ENCODE measurements around the gene BRPF1.

BRPF1 gene

DNA sequence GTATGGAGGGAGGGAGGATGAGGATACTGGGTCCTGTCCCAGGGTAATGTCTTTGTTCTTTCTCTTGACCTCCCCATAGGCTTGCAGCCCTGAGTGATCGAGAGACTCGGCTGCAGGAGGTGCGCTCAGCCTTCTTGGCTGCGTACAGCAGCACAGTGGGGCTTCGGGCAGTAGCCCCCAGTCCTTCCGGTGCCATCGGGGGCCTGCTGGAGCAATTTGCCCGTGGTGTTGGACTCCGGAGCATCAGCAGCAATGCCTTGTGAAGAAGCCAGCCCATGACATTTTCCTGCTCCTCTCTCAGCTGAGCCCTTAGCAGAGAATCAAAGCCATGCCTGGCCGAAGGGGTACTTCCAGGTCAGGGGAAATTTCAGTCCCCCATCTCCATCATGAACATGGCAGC lies 29.8 kb upstream of the BRPF1 start:
- DNase-seq, result no peak

DNA sequence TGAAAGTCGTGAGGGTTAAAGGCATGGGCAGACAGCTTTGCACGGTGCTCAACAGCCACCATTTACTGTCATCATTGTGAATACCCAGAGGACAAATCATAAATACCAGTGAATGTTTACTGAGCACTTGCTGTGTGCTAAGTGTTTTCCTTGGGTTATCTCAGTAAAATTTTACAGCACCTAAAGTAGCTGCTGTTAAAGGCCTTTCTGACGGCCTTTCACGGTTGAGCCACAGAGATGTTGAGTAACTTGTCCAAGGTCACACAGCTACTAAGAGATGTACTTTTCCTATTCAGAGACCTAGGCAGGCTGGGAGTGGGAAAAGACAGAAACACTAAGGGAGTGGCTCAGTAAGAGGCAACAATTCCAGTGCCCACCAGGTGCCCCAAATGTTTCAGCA lies 28.3 kb upstream of the BRPF1 start:
- no peak for DNase-seq

DNA sequence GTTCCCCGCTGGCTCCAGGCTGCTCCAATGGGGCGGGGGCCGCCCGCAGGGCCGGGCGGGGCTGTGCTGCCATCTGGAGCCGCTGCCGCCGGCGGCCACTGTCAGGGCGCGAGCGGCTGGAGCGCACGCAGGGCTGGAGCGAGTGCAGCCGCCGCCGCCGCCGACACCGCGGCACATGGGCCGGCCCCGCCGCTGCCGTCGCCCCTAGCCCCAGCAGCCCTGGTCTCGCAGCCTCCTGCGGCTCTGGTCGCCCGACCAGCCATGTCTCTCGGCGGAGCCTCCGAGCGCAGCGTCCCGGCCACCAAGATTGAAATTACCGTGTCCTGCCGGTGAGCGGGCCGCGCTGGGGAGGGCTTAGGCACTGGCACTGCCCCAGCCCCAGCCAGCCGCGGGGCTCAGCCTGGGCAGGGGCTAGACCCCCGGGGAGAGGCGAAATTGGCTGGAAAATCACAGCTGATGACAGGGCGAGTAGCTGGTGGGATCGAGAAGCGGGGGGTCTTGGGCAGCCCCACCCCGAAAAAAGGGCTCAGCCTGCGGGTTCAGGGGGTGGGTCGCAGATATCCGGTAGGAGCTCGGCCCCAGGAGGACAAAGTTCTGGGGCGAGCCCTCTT lies 27.7 kb upstream of the BRPF1 start, which contains the start of gene CPNE9:
CPNE9 (plus strand) TSS at position 98 of the 611 bp plus-strand sequence; CDS start at position 262, 164 bp downstream.
- no peak for DNase-seq

DNA sequence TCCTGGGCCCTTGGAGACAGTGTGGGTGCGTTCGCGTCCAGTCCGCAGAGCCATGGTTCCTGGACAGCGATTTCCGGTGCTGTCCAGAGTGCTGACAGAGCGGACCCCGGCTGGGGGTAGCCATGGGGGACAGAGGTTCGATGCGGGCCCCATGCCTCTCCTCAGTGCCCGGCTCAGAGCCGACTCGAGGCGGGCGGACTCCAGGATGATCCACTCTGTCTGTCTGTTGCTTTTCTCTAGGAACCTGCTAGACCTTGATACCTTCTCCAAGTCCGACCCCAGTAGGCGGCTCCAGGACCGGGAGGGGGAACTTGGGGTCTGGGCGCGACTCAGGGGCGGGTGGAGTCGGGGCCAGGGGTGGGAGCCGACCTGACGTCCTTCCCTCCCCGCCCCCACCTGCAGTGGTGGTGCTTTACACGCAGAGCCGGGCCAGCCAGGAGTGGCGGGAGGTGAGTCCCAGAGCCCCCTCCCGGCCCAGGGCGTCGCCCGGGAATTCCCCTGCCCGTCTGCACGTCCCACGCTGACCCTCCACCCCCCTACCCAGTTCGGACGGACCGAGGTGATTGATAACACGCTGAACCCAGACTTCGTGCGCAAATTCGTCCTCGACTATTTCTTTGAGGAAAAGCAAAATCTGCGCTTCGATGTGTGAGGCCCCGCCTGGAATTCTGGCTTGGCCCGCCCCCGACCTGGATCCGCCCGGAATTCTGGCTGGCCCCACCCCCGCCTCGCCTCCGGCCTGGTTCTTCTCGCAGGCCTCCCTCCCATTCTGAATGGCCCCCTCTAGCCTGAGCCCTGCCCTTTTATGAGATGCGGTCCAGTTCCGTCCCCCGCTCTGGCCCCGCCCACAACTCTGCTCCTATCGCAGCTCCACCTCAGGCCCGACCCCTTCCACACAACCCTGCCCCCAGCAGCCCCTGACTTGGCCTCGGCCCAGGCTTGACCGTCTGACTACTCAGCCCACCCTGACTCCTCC lies 26.9 kb upstream of the BRPF1 start:
- DNase-seq, result no peak

DNA sequence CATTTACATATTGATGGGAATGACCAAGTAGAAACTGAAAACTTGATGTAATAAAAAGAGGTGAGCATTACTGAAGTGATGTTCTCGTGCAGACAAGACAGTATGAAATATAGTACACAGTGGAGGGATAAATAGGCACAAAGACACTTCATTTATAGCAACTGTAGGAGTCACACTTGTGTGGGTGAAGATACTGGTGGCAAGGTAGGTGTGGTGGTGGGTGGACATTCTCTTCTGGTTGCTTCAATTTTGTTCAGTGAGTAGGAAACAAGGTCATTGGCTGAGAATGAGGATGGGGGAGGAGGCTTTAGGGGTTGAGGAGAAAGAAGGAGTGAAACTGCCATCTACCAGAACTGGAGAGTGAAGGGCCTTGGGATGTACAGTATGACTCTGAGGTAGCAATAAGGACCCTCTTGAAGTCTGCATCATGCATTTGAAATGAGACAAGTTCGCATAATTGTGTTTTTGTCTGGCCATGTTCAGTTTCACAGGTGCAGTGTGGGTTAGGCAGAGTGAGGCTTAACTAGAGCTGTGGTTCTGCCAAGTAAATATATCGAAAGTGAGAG lies 21.3 kb upstream of the BRPF1 start:
- no peak for DNase-seq

DNA sequence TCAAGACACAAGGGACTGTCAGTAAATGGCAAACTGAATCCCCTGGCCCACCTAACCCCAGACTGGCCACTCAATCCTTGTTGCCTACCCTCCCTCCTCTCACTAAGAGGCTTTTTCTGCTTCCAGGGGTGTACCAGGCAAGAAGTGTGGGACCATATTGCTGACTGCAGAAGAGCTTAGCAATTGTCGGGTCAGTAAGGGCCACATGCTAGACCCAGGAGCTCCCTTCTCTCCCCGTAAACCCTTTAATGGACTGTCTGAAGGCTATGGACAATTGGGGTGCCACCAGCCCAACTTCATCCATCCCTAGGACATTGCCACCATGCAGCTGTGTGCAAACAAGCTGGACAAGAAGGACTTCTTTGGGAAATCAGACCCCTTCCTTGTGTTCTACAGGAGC lies 19.1 kb upstream of the BRPF1 start:
- no peak for DNase-seq

DNA sequence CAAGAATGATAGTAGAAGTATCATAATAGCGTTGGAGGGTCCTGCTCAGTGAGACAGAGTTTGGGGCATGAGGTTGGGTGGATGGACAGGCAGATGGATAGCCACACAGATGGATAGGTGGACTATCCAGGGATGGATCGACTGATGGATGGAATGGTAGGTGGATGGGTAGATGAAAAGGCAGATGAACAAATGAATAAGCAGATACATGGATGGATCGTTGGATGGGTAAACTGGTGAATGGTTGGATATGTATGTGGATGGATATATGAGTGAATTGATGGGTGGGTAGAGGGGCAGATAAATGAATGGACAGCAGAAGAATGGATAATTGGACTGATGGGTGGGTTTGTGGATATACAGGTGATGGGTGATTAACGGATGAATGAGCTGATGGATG lies 18.4 kb upstream of the BRPF1 start:
- DNase-seq, result no peak

DNA sequence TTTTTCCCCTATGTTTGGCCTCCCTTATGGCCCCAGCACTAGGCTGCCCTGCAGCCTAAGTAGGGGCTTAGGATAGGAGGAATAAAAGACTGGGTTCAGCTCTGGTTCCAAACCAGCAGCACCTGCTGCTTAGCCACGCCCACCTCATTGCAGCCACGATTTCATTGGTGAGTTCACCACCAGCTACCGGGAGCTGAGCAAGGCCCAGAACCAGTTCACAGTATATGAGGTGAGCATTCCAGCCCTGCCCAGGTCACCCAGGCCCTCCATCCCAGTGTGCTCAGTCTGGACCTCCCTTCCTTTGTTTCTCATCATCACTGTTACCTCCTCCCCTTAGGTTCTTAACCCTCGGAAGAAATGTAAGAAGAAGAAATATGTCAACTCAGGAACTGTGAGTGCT lies 16.4 kb upstream of the BRPF1 start:
- no peak for DNase-seq

DNA sequence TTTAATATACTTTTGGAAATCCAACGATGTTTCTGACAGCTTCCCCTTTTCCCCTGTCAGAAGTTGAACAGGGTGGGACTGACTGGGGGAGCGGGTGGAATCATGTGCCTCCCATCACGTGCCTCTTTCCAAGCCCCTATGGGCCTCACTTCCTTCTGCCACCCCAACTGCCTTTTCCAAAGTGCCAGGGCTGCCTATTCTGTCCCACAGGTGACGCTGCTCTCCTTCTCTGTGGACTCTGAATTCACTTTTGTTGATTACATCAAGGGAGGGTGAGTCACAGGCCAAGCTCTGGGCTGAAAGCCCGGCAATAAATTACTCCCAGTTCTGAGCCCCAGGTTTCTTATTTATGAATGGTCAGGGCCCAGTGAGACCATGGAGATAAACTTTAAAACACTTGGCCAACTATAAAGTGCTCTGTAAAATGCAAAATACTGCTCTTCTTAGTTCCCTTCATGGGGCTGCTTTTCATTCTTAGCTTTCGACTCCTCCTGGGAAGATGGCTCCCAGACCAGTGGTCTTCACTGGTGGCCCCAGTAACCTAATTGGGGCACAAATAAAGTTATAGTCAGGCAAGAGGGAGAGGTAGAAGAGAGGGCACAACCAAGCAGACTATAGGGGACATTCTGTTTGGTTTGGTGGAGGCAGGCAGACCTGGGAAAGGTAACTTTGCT lies 15.6 kb upstream of the BRPF1 start:
- peak; percentile 12 for DNase-seq

DNA sequence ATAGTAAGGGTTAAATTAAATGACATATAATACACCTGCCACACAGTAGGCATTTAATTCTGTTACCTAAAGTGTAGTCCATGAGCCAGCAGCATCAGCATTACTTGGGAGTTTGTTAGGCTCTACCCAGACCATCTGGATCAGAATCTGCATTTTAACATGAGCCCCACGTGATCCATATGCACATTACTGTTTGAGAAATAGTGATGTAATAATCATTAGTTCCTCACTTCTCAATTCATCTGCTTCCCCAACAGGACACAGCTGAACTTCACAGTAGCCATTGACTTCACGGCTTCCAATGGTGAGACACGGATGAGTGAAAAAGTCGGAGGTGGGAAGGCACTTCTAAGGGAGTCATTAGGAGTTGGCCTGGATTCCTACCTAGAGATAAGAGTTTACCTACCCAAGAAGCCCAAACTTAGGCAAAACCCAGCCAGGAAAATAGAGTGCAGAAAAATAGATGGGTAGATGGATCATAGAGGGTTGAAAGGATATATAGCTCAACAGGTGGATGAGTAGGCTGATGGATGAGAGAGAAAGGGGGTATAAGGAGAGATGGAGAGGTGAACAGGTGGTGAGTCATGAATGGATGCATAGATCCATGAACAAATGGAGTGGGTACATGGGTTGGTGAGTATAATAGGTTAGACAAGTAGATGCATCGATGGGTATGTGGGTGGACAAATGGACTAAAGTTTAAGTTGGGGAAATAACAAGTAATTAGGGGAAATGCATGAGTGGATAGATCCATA lies 14.6 kb upstream of the BRPF1 start:
- DNase-seq, result no peak

DNA sequence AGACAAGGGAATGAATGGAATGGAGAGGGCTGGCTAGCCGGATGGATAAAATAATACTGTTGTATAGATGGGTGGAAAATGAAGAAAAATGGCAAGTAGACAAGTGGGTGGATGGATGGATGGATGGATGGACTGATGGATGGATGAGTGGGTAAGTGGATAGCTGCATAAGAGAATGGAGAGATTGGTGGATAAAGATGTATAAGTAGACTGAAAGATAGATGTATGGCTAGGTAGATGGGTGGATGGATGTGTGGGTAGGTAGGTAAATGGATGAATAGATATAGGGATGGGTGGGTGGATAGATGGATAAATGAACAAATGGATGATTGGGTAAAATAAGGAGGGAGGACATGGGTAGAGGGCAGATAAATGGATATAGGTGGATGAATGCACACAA lies 14.0 kb upstream of the BRPF1 start:
- DNase-seq, result no peak

DNA sequence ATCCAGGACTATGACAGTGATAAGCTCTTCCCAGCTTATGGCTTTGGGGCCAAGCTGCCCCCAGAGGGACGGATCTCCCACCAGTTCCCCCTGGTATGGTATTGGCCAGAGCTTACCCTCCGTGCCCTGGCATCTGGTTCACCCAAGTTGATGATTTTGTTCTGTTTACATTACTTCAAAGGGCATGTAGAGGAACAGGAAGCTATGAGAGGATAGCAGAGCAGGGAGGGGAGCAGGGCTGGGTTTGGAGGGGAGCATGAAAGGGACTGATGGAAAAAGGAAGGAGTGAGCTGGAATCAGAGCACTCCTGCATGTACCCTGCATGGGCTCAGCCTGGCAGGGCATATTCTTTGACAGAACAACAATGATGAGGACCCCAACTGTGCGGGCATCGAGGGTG lies 13.4 kb upstream of the BRPF1 start:
- DNase-seq, result no peak

DNA sequence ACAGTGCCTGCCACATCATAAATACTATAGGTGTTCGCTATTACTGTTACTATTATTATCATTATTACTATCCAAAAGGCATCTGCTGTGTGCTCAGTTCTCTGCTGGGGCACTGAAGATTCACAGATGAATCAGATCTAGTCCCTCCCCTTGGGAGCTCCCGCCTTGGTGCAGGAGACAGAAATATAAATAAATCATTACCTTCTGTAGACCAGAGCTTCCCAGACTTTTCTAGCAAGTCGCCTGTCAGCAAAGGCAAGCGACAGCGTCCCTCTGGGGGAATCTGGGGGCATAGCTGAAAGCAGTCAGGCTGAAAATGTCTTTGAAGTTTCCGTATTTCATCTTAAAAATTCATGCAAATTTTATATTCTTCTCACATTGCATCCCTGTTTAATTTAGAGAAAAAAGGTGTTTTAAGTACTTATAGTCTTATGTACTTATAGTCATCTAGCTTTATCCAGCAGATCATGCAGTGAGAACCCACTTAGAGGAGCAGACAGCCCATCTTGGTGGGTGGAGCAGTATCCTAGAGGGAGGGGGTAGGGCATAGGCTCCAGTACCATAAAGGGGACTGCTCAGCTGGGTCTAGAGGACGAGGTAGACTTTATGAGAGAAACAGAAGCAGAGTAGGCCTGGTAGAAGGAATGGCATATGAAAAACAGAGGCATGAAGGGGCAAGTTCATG lies 10.4 kb upstream of the BRPF1 start:
- no peak for DNase-seq

DNA sequence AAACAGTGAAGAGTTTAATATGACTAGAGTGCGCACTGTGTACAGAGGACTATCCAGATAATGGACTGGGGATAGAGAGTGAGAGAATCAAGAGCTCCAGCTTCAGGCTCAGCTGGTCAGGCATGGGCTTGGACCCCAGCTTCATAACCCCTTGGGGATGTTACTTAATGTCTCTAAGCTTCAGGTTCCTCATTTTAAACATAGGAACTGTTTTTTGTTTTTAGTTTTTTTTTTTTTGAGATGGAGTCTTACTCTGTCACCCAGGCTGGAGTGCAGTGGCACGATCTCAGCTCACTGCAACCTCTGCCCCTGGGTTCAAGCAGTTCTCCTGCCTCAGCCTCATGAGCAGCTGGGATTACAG lies 9.9 kb upstream of the BRPF1 start:
- no peak for DNase-seq

DNA sequence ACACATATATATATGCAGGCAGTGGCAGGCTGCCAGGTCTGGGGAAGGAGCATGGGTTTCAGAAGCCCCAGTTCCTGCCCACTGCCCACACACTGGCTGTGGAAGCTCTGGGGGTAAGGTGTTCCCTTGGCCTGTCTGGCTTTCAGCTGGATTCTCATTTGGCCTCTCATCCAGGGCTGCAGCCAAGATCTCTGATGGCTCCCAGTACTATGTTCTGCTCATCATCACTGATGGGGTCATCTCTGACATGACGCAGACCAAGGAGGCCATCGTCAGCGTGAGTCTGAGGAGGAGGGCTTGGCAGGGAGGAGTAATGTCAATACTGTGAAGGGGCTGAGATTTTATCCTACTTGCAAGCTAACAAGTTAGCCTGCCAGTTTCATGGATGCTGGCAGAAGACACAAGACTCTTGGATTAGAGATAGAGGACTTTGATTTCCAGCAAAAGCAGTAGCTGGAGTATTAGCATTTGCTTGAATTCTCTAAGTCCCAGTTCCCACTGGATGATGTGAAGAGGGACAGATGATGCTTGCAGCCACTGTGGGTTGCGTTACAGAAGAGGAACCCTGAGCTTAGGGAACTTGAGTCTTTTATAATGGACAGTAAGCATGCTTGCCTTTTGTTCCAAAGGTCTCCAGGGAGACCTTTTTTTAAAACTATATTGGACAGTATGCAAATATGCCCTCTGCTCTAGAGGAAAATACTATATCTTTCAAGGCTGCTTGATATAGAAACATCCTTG lies 5.6 kb upstream of the BRPF1 start:
- DNase-seq, result no peak

DNA sequence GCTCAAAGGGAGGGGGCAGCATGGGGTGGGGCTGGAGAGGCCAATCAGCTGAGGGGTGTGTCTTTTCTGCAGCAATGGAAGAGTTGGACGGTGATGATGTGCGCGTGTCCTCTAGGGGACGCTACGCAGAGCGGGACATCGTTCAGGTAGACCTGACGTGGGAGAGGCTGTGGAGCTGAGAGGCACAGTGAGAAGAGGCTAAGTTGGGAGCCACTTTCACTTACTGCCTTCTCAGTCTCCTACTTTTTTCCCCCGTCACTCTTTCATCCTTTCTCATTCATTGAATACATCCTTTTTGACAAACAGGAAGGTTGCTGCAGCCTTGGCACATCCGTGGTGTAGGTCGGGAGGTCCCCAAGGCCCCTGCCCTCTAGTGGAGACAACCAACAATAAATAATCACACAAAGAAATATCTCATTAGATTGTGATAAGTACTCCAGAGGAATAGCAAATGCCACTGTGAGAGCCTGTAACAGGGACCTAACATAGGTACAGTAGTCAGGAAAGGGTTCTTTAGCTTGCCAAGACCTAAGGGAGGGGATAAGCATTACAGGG lies 4.4 kb upstream of the BRPF1 start:
- peak; percentile 58 for DNase-seq

DNA sequence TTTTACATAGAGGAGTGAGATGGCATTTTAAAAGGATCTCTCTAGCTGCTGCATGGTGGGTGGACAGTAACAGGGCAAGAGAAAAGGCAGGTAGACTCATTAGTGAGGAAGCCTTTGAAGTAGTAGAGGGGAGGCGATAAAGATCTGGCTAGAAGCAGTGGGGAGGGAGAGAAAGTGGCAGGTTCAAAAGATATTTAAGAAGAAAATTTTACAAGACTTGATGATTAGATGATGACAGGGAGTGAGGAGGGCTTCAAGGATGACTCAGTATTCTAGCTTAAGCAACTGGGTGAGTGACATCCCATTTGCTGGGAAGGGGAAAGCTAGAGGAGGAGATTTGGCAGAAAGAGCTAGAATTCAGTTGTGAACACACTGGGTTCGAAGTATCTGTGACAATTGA lies 3.8 kb upstream of the BRPF1 start:
- DNase-seq, result no peak

DNA sequence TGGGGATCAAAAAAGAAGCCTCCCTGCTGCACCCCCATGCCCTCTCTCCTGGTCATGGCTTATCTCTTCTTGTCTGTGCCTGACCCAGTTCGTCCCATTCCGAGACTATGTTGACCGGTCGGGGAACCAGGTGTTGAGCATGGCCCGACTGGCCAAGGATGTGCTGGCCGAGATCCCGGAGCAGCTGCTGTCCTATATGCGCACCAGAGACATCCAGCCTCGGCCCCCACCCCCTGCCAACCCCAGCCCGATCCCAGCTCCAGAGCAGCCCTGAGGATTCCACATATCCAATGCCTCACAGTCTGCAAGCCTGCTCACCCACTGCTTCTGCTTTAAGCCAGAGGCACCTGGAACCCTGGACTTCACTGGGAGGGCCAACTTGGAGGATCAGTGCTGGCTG lies 2.1 kb upstream of the BRPF1 start:
- DNase-seq, result no peak

DNA sequence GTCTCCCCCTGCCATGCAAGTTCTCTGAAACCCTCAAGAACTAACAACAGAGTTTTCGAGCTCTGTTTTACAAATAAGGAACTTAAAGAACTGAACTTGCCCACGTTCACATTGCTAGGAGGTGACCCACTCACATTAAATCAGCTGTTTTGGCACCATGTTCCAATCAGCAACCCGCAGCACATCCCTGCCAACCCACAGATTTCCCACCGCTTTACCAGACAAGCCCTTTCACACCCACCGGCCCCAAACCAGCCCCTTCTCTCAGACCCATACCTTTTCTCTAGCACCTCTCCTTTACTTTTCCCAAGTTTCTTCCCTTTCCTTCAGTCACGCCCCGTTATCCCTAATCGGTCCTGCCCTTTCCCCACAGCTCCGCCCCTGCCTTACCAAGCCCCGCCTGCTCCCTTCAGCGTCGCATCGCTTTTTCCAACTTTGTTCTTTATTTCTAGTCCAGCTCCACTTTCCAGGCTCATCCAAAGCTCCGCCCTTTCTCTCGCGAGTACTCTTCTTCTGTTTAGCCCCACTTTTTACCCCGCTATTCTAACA lies 804 bp upstream of the BRPF1 start:
- DNase-seq, result no peak

DNA sequence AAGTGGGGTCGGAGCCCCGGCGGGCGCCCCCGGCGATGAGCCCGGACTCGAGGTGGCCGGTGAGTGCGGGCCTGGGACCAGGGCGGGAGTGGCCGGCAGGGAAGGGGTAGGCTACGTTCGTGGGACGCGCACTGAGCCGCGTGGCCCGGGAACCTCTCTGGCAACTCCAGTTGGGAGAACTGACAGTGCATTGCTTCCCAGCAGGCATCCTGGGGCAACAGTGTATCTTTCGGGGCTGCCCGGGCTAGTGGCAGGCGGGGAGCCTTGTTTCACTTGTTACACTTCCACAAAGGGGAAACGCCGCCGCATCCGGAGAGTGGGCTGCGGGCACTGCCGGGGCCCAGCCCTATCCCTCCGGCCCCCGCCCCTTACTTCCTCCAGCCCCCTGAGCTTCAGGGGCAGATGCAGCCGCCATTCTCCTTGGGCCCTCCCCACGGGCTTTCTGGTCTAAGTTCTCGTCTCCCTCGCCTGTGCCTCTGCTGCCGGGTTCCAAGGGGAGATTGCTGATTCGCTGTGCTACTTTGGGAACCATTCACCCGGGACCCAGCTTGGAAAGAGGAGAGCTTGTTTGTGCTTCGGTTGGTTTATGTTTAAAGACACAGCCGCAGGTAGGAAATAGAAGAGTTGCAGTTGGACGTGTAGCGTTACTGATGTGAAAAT lies 675 bp downstream of the BRPF1 start:
- DNase-seq, result peak; percentile 40

Data from activated CD4-positive, alpha-beta T cell treated with anti-CD3 and anti-CD28 coated beads, Interleukin-2, amount 50 U/mL, for 16 hours (primary cell).